Measurements from ENCODE around the gene CERS1.

GRCh38 chr19:18899624-18900560 is 3.9 kb upstream of the CERS1 start:
- TF ChIP-seq ZFP30 (CRISPR knock-in tag; IDR thresholded peaks at IDR 0.05) (no peak), RARB (CRISPR knock-in tag; IDR thresholded peaks at IDR 0.05) (no peak), GLIS3 (CRISPR knock-in tag; IDR thresholded peaks at IDR 0.05) (no peak)
- TF ChIP-seq, protein P1, sequence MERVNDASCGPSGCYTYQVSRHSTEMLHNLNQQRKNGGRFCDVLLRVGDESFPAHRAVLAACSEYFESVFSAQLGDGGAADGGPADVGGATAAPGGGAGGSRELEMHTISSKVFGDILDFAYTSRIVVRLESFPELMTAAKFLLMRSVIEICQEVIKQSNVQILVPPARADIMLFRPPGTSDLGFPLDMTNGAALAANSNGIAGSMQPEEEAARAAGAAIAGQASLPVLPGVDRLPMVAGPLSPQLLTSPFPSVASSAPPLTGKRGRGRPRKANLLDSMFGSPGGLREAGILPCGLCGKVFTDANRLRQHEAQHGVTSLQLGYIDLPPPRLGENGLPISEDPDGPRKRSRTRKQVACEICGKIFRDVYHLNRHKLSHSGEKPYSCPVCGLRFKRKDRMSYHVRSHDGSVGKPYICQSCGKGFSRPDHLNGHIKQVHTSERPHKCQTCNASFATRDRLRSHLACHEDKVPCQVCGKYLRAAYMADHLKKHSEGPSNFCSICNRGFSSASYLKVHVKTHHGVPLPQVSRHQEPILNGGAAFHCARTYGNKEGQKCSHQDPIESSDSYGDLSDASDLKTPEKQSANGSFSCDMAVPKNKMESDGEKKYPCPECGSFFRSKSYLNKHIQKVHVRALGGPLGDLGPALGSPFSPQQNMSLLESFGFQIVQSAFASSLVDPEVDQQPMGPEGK (CRISPR knock-in tag; IDR thresholded peaks at IDR 0.05; ENCODE audit: borderline replicate concordance): no peak
- TF ChIP-seq, protein P2, sequence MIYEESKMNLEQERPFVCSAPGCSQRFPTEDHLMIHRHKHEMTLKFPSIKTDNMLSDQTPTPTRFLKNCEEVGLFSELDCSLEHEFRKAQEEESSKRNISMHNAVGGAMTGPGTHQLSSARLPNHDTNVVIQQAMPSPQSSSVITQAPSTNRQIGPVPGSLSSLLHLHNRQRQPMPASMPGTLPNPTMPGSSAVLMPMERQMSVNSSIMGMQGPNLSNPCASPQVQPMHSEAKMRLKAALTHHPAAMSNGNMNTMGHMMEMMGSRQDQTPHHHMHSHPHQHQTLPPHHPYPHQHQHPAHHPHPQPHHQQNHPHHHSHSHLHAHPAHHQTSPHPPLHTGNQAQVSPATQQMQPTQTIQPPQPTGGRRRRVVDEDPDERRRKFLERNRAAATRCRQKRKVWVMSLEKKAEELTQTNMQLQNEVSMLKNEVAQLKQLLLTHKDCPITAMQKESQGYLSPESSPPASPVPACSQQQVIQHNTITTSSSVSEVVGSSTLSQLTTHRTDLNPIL (CRISPR knock-in tag; IDR thresholded peaks at IDR 0.05; ENCODE audit: low read depth): no peak
